ENCODE results near the gene CSF3R.

CSF3R gene

GRCh38 chr1:36476945-36477344 lies 5.8 kb downstream of the CSF3R start:
- Histone ChIP-seq H3K9ac (ENCODE audit: low read length) (no peak overlapping the region), H3K27ac (ENCODE audit: low read depth, low read length) (no peak overlapping the region), H3K36me3 (ENCODE audit: insufficient read depth, low read length) (no peaks in the 10 kb centered on the region), H3K9me3 (ENCODE audit: low read length) (no peaks in the 10 kb centered on the region), H3K4me1 (ENCODE audit: insufficient read depth, low read length) (no peaks in the 10 kb centered on the region), H3K27me3 (ENCODE audit: control insufficient read depth in 1 of 2, insufficient read depth in 2 of 2, low read length in 2 of 2) (no peaks in the 10 kb centered on the region), H3K4me3 (ENCODE audit: low read depth in 1 of 2, low read length in 2 of 2) (no peak overlapping the region)

DNA sequence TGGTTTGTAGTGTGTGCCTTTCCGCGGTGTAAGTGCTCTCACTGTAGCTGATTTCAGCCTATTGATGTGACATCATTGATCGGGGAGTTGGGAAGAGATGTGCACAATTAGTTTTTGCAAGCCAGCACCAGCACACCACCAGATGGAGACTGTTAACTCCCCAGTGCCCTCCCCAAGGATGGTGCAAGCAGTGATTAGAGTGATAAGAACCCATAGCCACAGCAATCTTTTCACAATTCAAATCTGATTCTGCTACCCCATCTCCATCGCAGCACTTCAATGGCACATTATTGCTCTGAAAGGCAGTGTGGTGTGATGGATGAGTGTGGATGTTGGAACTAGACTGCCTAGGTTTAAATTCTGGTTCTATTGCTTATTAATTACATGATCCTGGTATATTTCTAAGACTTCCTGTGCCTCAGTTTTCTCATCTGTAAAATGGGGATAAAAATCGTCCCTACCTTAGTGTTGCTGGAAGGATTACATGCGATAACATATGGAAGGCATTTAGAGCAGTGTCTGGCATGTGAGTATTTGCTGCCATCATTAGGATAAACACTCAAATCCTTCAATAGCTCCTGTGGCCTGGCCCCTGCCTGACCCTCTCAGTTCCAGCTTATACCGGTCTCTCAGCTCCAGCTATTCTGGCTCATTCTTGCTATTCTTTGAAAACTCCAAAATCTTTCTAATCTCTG lies 6.7 kb downstream of the CSF3R start:
- Histone ChIP-seq H3K9me3 (ENCODE audit: low read length) (no peaks in the 10 kb centered on the region), H3K4me3 (ENCODE audit: low read depth in 1 of 2, low read length in 2 of 2) (no peak overlapping the region), H3K9ac (ENCODE audit: low read length) (no peak overlapping the region), H3K36me3 (ENCODE audit: insufficient read depth, low read length) (no peaks in the 10 kb centered on the region), H3K27me3 (ENCODE audit: control insufficient read depth in 1 of 2, insufficient read depth in 2 of 2, low read length in 2 of 2) (no peaks in the 10 kb centered on the region), H3K27ac (ENCODE audit: low read depth, low read length) (no peak overlapping the region), H3K4me1 (ENCODE audit: insufficient read depth, low read length) (no peaks in the 10 kb centered on the region)

DNA sequence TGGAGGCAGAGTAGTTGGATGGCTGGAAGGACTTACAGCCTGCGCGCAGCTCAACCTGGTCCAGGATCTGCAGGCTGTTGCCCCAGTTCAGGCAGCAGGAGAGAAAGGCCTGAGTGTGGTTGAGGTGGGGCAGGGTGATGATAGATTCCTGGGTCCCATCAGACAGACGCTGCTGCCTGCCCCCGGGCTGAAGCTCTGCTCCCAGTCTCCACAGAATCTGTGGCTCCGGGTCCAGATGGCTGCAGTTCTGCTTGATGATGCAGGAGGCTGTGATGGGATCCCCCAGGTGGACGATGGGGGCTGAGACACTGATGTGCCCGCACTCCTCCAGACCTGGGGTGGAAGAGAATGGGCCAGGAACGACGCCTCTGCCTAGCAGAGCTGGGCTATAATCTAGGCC lies 7.4 kb downstream of the CSF3R start:
- Histone ChIP-seq H3K9ac (ENCODE audit: low read length) (no peak overlapping the region), H3K4me1 (ENCODE audit: insufficient read depth, low read length) (no peaks in the 10 kb centered on the region), H3K36me3 (ENCODE audit: insufficient read depth, low read length) (no peaks in the 10 kb centered on the region), H3K27me3 (ENCODE audit: control insufficient read depth in 1 of 2, insufficient read depth in 2 of 2, low read length in 2 of 2) (no peaks in the 10 kb centered on the region), H3K4me3 (ENCODE audit: low read depth in 1 of 2, low read length in 2 of 2) (no peak overlapping the region), H3K27ac (ENCODE audit: low read depth, low read length) (no peak overlapping the region), H3K9me3 (ENCODE audit: low read length) (no peaks in the 10 kb centered on the region)

GRCh38 chr1:36472656-36473055 lies 10.1 kb downstream of the CSF3R start:
- no peaks in the 10 kb centered on the region for H3K4me1 ChIP-seq (ENCODE audit: insufficient read depth, low read length)

GRCh38 chr1:36471830-36472641 lies 10.7 kb downstream of the CSF3R start:
- H3K4me1 ChIP-seq (ENCODE audit: insufficient read depth, low read length): no peaks in the 10 kb centered on the region
- no peaks in the 10 kb centered on the region for H3K27me3 ChIP-seq (ENCODE audit: control insufficient read depth in 1 of 2, insufficient read depth in 2 of 2, low read length in 2 of 2)
- no peak overlapping the region for H3K9ac ChIP-seq (ENCODE audit: low read length)
- H3K4me3 ChIP-seq (ENCODE audit: low read depth in 1 of 2, low read length in 2 of 2): no peak overlapping the region
- H3K9me3 ChIP-seq (ENCODE audit: low read length): no peaks in the 10 kb centered on the region
- no peak overlapping the region for H3K27ac ChIP-seq (ENCODE audit: low read depth, low read length)
- H3K36me3 ChIP-seq (ENCODE audit: insufficient read depth, low read length): no peaks in the 10 kb centered on the region

More at GRCh38 chr1:36472656-36473055, 10.1 kb downstream of the CSF3R start:
- H3K27ac ChIP-seq (ENCODE audit: low read depth, low read length): no peak overlapping the region
- no peaks in the 10 kb centered on the region for H3K9me3 ChIP-seq (ENCODE audit: low read length)
- no peak overlapping the region for H3K9ac ChIP-seq (ENCODE audit: low read length)
- H3K36me3 ChIP-seq (ENCODE audit: insufficient read depth, low read length): no peaks in the 10 kb centered on the region
- H3K27me3 ChIP-seq (ENCODE audit: control insufficient read depth in 1 of 2, insufficient read depth in 2 of 2, low read length in 2 of 2): no peaks in the 10 kb centered on the region
- no peak overlapping the region for H3K4me3 ChIP-seq (ENCODE audit: low read depth in 1 of 2, low read length in 2 of 2)

DNA sequence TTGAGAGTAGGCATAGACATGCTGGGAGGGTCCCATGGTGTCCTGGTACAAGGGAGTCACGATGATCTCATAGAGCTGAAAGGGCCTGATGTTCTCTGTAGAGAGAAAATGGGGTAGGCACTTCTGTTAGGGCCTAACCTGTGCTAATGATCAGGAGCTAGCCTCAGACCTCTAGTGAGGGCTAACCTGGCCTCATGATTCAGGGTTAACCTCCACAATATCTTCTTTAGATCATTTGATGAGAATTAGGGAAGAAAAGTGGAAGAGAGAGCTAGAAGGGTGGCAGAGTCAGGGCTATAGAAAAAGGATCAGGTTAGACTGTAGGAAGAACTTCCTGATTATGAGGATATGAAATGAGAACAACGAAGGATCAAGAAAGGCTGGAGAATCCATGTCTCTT lies 13.6 kb downstream of the CSF3R start:
- no peaks in the 10 kb centered on the region for H3K9me3 ChIP-seq (ENCODE audit: low read length)
- no peak overlapping the region for H3K9ac ChIP-seq (ENCODE audit: low read length)
- peaks cover 9% of the 10 kb centered on the region for H3K4me1 ChIP-seq (ENCODE audit: insufficient read depth, low read length)
- H3K27me3 ChIP-seq (ENCODE audit: control insufficient read depth in 1 of 2, insufficient read depth in 2 of 2, low read length in 2 of 2): no peaks in the 10 kb centered on the region
- no peak overlapping the region for H3K4me3 ChIP-seq (ENCODE audit: low read depth in 1 of 2, low read length in 2 of 2)
- H3K36me3 ChIP-seq (ENCODE audit: insufficient read depth, low read length): no peaks in the 10 kb centered on the region
- H3K27ac ChIP-seq (ENCODE audit: low read depth, low read length): no peak overlapping the region

DNA sequence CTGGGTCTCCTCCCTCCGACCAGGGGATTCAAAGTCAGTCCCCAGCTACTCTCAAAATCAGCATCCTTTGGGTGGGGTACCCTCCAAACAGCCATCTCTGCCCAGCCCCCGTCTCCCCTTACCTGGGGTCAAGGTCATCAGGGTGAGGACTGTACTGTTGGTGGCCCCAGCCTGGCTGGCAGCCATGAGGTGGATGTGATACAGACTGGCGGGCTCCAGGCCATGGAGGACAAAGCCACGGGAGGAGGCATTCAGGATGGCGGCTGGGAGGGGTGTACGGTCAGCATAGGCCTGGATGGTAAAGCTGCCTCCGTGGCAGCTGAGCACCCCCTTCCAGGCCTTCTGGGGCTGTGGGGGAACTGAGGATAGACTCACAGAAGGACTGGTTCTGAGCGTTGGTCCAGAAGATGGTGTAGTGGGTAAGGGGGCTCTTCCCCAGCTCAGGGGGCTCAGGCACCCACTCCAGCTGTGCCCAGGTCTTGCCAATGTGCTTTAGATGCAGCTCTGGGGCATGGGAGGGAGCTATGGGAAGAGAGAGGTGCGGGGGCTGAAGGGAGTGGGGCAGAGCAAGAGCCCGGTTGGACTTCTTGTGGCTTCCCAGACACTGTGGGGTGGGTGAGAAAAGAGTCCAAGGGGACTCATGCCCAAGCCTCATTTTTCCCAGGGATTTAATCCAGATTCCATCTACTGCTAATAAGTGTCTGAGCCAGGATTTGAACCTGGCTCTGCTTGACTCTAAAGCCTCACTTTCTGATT lies 14.8 kb downstream of the CSF3R start:
- H3K27ac ChIP-seq (ENCODE audit: low read depth, low read length): no peak overlapping the region
- H3K4me3 ChIP-seq (ENCODE audit: low read depth in 1 of 2, low read length in 2 of 2): no peak overlapping the region
- H3K36me3 ChIP-seq (ENCODE audit: insufficient read depth, low read length): no peaks in the 10 kb centered on the region
- H3K9ac ChIP-seq (ENCODE audit: low read length): no peak overlapping the region
- no peaks in the 10 kb centered on the region for H3K9me3 ChIP-seq (ENCODE audit: low read length)
- H3K4me1 ChIP-seq (ENCODE audit: insufficient read depth, low read length): peaks cover 16% of the 10 kb centered on the region
- H3K27me3 ChIP-seq (ENCODE audit: control insufficient read depth in 1 of 2, insufficient read depth in 2 of 2, low read length in 2 of 2): no peaks in the 10 kb centered on the region

DNA sequence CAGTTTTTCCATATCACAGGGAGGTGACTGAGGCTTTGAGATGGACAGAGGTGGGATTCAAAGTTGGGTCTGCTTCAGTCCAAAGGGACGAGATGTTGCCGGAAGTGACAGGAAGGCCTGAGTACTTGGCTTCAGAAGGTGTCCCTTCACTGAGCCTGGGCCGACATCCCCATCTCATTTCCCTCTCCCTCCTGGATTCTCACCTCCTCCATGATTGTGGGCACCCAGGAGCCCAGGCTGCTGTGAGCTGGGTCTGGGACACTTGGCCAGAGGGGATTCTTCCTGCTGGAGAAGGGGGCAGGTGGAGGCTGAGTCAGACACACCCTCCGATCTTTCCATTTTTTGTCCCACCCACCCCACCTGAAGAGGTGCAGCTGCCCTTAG lies 15.7 kb downstream of the CSF3R start:
- no peaks in the 10 kb centered on the region for H3K27me3 ChIP-seq (ENCODE audit: control insufficient read depth in 1 of 2, insufficient read depth in 2 of 2, low read length in 2 of 2)
- H3K4me1 ChIP-seq (ENCODE audit: insufficient read depth, low read length): peaks cover 16% of the 10 kb centered on the region
- no peaks in the 10 kb centered on the region for H3K9me3 ChIP-seq (ENCODE audit: low read length)
- H3K36me3 ChIP-seq (ENCODE audit: insufficient read depth, low read length): peaks cover 5% of the 10 kb centered on the region
- H3K27ac ChIP-seq (ENCODE audit: low read depth, low read length): no peak overlapping the region
- no peak overlapping the region for H3K4me3 ChIP-seq (ENCODE audit: low read depth in 1 of 2, low read length in 2 of 2)
- H3K9ac ChIP-seq (ENCODE audit: low read length): no peak overlapping the region

DNA sequence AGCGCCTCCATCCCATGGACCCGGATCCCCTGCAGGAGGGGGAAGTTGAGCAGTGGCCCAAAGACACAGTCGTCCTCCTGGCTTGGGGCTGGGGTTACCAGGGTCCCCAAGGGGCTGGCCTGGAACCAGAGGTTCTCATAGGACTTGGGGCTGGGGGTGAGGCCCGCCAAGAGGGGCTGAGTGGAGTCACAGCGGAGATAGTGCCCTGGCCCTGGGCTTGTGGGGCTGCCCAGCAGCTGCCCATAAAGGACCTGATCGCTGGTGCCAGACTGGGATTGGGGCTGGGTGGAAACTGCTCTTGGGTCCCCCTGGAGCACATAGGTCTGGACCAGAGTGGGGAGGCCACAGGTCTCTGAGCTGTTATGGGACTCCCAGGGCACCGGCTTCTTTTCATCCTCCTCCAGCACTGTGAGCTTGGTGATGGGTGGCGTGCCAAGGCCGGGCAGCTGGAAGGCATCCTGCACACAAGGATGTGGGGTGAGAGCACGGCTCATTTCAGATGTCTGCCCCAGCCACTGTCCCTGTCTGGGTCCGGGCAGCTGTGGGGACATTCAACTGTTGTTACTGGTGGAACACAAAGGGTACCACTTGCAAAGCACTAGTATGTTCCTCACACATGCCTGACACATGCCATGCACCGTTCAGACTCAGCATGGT lies 16.2 kb downstream of the CSF3R start:
- Histone ChIP-seq H3K9me3 (ENCODE audit: low read length) (no peaks in the 10 kb centered on the region), H3K4me1 (ENCODE audit: insufficient read depth, low read length) (peaks cover 16% of the 10 kb centered on the region), H3K27ac (ENCODE audit: low read depth, low read length) (no peak overlapping the region), H3K9ac (ENCODE audit: low read length) (no peak overlapping the region), H3K4me3 (ENCODE audit: low read depth in 1 of 2, low read length in 2 of 2) (no peak overlapping the region), H3K27me3 (ENCODE audit: control insufficient read depth in 1 of 2, insufficient read depth in 2 of 2, low read length in 2 of 2) (no peaks in the 10 kb centered on the region), H3K36me3 (ENCODE audit: insufficient read depth, low read length) (peaks cover 10% of the 10 kb centered on the region)

DNA sequence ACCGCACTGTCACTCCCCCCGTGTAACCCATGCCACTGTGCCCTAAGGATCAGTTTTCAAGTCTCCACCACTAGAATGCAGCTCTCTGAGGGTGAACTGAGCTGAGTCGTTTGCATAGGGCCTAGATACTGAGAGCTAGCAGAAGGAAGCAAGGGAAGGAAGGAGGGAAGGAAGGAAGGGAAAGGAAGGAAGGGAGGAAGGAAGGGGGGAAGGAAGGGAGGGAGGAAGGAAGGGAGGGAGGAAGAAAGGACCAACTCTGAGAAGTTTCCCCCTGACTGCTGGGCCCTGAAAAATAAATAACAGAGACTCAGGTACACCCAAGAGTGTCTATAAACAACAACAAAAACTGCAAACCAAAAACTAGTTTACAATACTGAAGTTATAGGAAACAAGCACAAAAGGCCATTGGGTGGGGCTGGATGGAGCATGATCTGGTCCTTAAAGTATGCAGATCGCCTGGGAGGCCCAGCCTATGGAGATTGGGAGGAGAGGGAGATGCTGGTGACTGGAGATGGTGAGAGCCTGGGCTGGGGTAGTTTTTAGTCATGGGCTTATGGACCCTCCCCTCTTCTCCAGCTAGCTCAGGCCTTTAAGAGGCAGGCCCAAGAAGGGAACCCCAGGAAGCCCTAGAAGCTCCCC lies 16.9 kb downstream of the CSF3R start:
- no peaks in the 10 kb centered on the region for H3K9me3 ChIP-seq (ENCODE audit: low read length)
- H3K9ac ChIP-seq (ENCODE audit: low read length): no peak overlapping the region
- H3K4me3 ChIP-seq (ENCODE audit: low read depth in 1 of 2, low read length in 2 of 2): no peak overlapping the region
- peaks cover 16% of the 10 kb centered on the region for H3K36me3 ChIP-seq (ENCODE audit: insufficient read depth, low read length)
- H3K27ac ChIP-seq (ENCODE audit: low read depth, low read length): no peak overlapping the region
- H3K4me1 ChIP-seq (ENCODE audit: insufficient read depth, low read length): peaks cover 16% of the 10 kb centered on the region
- no peaks in the 10 kb centered on the region for H3K27me3 ChIP-seq (ENCODE audit: control insufficient read depth in 1 of 2, insufficient read depth in 2 of 2, low read length in 2 of 2)

All from muscle layer of colon (tissue), 2 donors.